HEK293T (cell line): Measurements from ENCODE around the gene SLC6A13.

Experiments used
- BHLHE40 ChIP-seq: fragments of 450-650 bp; IDR thresholded peaks from 2 replicates; pipeline ENCODE4 v1.6.1; 2016; ENCODE audit warnings: mild to moderate bottlenecking, moderate library complexity, borderline replicate concordance
- CTBP1 ChIP-seq: fragments of 450-650 bp; IDR thresholded peaks from 2 replicates; pipeline ENCODE4 v1.6.1; 2016; ENCODE audit warnings: borderline replicate concordance
- FOXA1 ChIP-seq: fragments of 450-650 bp; IDR thresholded peaks from 2 replicates; pipeline ENCODE4 v1.6.1; 2016; ENCODE audit warnings: mild to moderate bottlenecking
- FOXM1 ChIP-seq: fragments of 450-650 bp; IDR thresholded peaks from 2 replicates; pipeline ENCODE4 v1.6.1; 2017; ENCODE audit warnings: mild to moderate bottlenecking, borderline replicate concordance
- SP1 ChIP-seq: fragments of 450-650 bp; IDR thresholded peaks from 2 replicates; pipeline ENCODE4 v1.6.1; 2017
- SUZ12 ChIP-seq: fragments of 450-650 bp; IDR thresholded peaks from 2 replicates; pipeline ENCODE4 v1.6.1; 2016; ENCODE audit warnings: mild to moderate bottlenecking
- TARDBP ChIP-seq: fragments of 450-650 bp; IDR thresholded peaks from 2 replicates; pipeline ENCODE4 v1.6.1; 2016
- ZNF384 ChIP-seq: fragments of 450-650 bp; IDR thresholded peaks from 2 replicates; pipeline ENCODE4 v1.6.1; 2016
- TF ChIP-seq, protein P1 (sequence below): fragments of 450-650 bp; IDR thresholded peaks from 2 replicates; pipeline ENCODE4 v1.6.1; 2016

DNA sequence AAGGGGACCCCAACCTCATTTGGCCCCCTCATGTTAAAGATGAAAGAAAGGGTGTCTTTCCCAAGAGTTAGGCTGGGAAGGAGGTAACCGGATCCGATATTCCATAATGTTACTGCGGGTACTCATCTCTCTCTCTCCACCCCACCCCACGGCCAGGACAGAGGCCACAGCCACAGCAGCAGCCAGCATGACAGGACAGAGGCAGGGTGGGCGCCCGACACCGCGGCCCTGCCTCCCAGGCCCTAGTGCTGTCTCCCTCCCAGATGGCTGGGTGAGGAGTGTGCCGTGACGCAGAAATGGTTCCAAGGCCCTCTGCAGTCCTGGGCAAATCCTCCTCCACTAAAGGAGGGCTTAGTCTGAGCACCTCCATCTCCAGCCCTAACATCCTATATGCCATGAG, 54.8 kb downstream of the SLC6A13 start:
- TF ChIP-seq BHLHE40 (no peak), FOXM1 (no peak), TARDBP (no peak), SUZ12 (no peak), SP1 (no peak), FOXA1 (no peak), ZNF384 (no peak), CTBP1 (no peak)
- TF ChIP-seq, protein P1, sequence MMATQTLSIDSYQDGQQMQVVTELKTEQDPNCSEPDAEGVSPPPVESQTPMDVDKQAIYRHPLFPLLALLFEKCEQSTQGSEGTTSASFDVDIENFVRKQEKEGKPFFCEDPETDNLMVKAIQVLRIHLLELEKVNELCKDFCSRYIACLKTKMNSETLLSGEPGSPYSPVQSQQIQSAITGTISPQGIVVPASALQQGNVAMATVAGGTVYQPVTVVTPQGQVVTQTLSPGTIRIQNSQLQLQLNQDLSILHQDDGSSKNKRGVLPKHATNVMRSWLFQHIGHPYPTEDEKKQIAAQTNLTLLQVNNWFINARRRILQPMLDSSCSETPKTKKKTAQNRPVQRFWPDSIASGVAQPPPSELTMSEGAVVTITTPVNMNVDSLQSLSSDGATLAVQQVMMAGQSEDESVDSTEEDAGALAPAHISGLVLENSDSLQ: no peak
